HEK293 (cell line): ENCODE data around the gene NR2F1-AS1.
A peak's percentile ranks its signal among the peaks of the same experiment; 100 is the strongest.

Experiments
- CTCF ChIA-PET: fragments of 350-600 bp; formaldehyde crosslinking; extraction: SDS; loops from one replicate; lab custom pipeline; 2021; ENCODE audit warnings: antibody characterized with exemption; lab: Yijun Ruan, JAX
- POLR2A ChIA-PET: fragments of 300-600 bp; formaldehyde crosslinking; extraction: SDS; loops from one replicate; lab custom pipeline; 2020; ENCODE audit warnings: antibody characterized with exemption, inconsistent platforms; lab: Yijun Ruan, JAX
- H3K27ac ChIP-seq: fragments of 200-500 bp; sonication (Bioruptor generic); 2 replicates; pipeline ENCODE4 v1.5.1; 2014; ENCODE audit warnings: low read depth, low read length, control low read depth, inconsistent platforms; ENCODE audit errors: extremely low read depth
- H3K36me3 ChIP-seq, 2 experiments: fragments of 200-500 bp in 1 of 2; sonication (Bioruptor generic) in 1 of 2; 1 replicate in 1 of 2; 2 replicates in 1 of 2; pipeline ENCODE4 v1.5.1; 2014 to 2017; ENCODE audit warnings: inconsistent platforms in 2 of 2, low read length in 2 of 2; ENCODE audit not compliant: control insufficient read depth in 2 of 2, insufficient read depth in 1 of 2
- H3K4me1 ChIP-seq: fragments of 200-500 bp; sonication (Bioruptor generic); 2 replicates; pipeline ENCODE4 v1.5.1; 2014; ENCODE audit warnings: mild to moderate bottlenecking, low read length, inconsistent platforms; ENCODE audit not compliant: control insufficient read depth, insufficient read depth
- H3K4me3 ChIP-seq: 2 replicates; pipeline ENCODE4 v1.5.1; 2011; ENCODE audit warnings: low read depth, mild to moderate bottlenecking, control low read depth, low read length, moderate library complexity
- H3K9me3 ChIP-seq: fragments of 200-500 bp; sonication (Bioruptor generic); 2 replicates; pipeline ENCODE4 v1.5.1; 2014; ENCODE audit warnings: low read depth, low read length, inconsistent platforms; ENCODE audit not compliant: control insufficient read depth, insufficient read depth
- GLI2 ChIP-seq: fragments of 450-650 bp; formaldehyde crosslinking; IDR thresholded peaks from 2 replicates; pipeline ENCODE4; 2017; ENCODE audit warnings: missing biosample characterization, missing genetic modification characterization, low read depth, borderline replicate concordance
- GLIS2 ChIP-seq: fragments of 450-650 bp; formaldehyde crosslinking; IDR thresholded peaks from 2 replicates; pipeline ENCODE4 v1.5.1; 2016; ENCODE audit warnings: missing biosample characterization, missing genetic modification characterization
- HOXC10 ChIP-seq: sonication (generic); formaldehyde crosslinking; IDR thresholded peaks from 2 replicates; pipeline ENCODE4 v1.8.1; 2023; ENCODE audit warnings: mild to moderate bottlenecking, missing genetic modification reagents
- IKZF3 ChIP-seq: fragments of 450-650 bp; IDR thresholded peaks from 2 replicates; pipeline ENCODE4 v1.5.0; 2018; ENCODE audit warnings: missing biosample characterization, mild to moderate bottlenecking, missing genetic modification characterization, moderate library complexity
- INSM2 ChIP-seq: fragments of 450-650 bp; formaldehyde crosslinking; IDR thresholded peaks from 2 replicates; pipeline ENCODE4 v1.5.1; 2016; ENCODE audit warnings: missing biosample characterization, missing genetic modification characterization
- MEIS1 ChIP-seq: sonication (generic); formaldehyde crosslinking; IDR thresholded peaks from 2 replicates; pipeline ENCODE4 v1.8.1; 2022; ENCODE audit warnings: missing genetic modification reagents, mild to moderate bottlenecking, borderline replicate concordance
- SCRT2 ChIP-seq: fragments of 450-650 bp; formaldehyde crosslinking; IDR thresholded peaks from 2 replicates; pipeline ENCODE4 v1.5.1; 2016; ENCODE audit warnings: missing biosample characterization, missing genetic modification characterization
- SP2 ChIP-seq: fragments of 450-650 bp; formaldehyde crosslinking; IDR thresholded peaks from 2 replicates; pipeline ENCODE4 v1.5.1; 2016; ENCODE audit warnings: missing biosample characterization, missing genetic modification characterization
- ZBTB44 ChIP-seq: fragments of 450-650 bp; IDR thresholded peaks from 2 replicates; pipeline ENCODE4 v1.5.1; 2018; ENCODE audit warnings: missing biosample characterization, mild to moderate bottlenecking, missing genetic modification characterization
- ZFP69B ChIP-seq: fragments of 450-650 bp; formaldehyde crosslinking; IDR thresholded peaks from 2 replicates; pipeline ENCODE4 v1.5.1; 2016; ENCODE audit warnings: missing biosample characterization, missing genetic modification characterization
- ZIC2 ChIP-seq: fragments of 450-650 bp; formaldehyde crosslinking; IDR thresholded peaks from 2 replicates; pipeline ENCODE4 v1.5.1; 2016; ENCODE audit warnings: missing biosample characterization, missing genetic modification characterization
- ZNF112 ChIP-seq: fragments of 450-650 bp; formaldehyde crosslinking; IDR thresholded peaks from 2 replicates; pipeline ENCODE4 v1.5.0; 2017; ENCODE audit warnings: missing biosample characterization, missing genetic modification characterization
- ZNF26 ChIP-seq: fragments of 450-650 bp; formaldehyde crosslinking; IDR thresholded peaks from 2 replicates; pipeline ENCODE4 v1.5.1; 2016; ENCODE audit warnings: missing biosample characterization, missing genetic modification characterization
- ZNF341 ChIP-seq: fragments of 450-650 bp; formaldehyde crosslinking; IDR thresholded peaks from 2 replicates; pipeline ENCODE4; 2016; ENCODE audit warnings: low read depth, missing biosample characterization, missing genetic modification characterization
- ZNF558 ChIP-seq: fragments of 450-650 bp; formaldehyde crosslinking; IDR thresholded peaks from 2 replicates; pipeline ENCODE4 v1.5.1; 2016; ENCODE audit warnings: missing biosample characterization, missing genetic modification characterization
- ZNF621 ChIP-seq: fragments of 450-650 bp; formaldehyde crosslinking; IDR thresholded peaks from 2 replicates; pipeline ENCODE4 v1.5.1; 2017; ENCODE audit warnings: missing biosample characterization, missing genetic modification characterization
- ZNF626 ChIP-seq: fragments of 450-650 bp; sonication (Bioruptor Pico); formaldehyde crosslinking; IDR thresholded peaks from 2 replicates; pipeline ENCODE4 v1.5.1; 2018; ENCODE audit warnings: missing biosample characterization, missing genetic modification characterization, inconsistent platforms
- TF ChIP-seq, protein P1 (sequence below): fragments of 450-650 bp; formaldehyde crosslinking; IDR thresholded peaks from 2 replicates; pipeline ENCODE4 v1.5.1; 2017; ENCODE audit warnings: missing biosample characterization, missing genetic modification characterization
- TF ChIP-seq, protein P2 (sequence below): fragments of 450-650 bp; formaldehyde crosslinking; IDR thresholded peaks from 2 replicates; pipeline ENCODE4 v1.5.1; 2016; ENCODE audit warnings: missing biosample characterization, missing genetic modification characterization

Gene NR2F1-AS1

GRCh38 chr5:93421468-93421867 lies 159.6 kb downstream of the NR2F1-AS1 start:
- ChIA-PET POLR2A (no interaction called here), CTCF (interaction anchor here (0.7 to 1.0 kb wide), 2 partner anchors 172 to 185 kb away, joined by 3 to 6 read pairs; no protein-coding TSS in a partner anchor)
- Histone ChIP-seq H3K9me3 (no peaks in the 10 kb centered on the region), H3K36me3 (no peaks in the 10 kb centered on the region), H3K27ac (no peak overlapping the region), H3K4me3 (no peak overlapping the region), H3K4me1 (peaks cover 5% of the 10 kb centered on the region)
- TF ChIP-seq SP2 (tag by site-specific recombination): no peak
- TF ChIP-seq ZNF626: no peak
- TF ChIP-seq HOXC10 (CRISPR knock-in tag): no peak
- TF ChIP-seq GLIS2 (tag by site-specific recombination): no peak
- TF ChIP-seq ZNF558 (tag by site-specific recombination): no peak
- no peak for TF ChIP-seq ZNF341 (tag by site-specific recombination)
- TF ChIP-seq, protein P1, sequence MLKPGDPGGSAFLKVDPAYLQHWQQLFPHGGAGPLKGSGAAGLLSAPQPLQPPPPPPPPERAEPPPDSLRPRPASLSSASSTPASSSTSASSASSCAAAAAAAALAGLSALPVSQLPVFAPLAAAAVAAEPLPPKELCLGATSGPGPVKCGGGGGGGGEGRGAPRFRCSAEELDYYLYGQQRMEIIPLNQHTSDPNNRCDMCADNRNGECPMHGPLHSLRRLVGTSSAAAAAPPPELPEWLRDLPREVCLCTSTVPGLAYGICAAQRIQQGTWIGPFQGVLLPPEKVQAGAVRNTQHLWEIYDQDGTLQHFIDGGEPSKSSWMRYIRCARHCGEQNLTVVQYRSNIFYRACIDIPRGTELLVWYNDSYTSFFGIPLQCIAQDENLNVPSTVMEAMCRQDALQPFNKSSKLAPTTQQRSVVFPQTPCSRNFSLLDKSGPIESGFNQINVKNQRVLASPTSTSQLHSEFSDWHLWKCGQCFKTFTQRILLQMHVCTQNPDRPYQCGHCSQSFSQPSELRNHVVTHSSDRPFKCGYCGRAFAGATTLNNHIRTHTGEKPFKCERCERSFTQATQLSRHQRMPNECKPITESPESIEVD (tag by site-specific recombination): no peak
- TF ChIP-seq ZBTB44 (tag by site-specific recombination): no peak
- TF ChIP-seq ZIC2: no peak
- no peak for TF ChIP-seq ZNF112 (tag by site-specific recombination)
- no peak for TF ChIP-seq IKZF3

DNA sequence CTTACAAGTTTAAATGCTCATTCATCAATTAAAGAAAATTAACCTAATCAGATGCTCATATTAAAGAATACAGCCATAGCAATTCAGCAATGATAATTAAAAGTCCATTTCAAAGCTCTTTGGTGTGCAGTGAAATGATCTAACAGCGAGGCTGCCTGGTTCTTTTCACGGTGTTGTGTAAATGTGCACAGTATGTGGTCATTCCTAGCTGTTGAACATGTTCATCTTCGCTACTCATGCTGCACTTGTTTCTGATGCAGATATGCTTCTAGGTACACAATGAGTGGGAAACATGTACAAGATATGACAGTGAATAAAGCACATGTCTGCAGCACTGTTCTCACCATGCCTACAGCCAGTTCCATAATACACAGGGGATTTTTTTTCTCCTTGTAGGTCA lies 163.5 kb downstream of the NR2F1-AS1 start:
- no peaks in the 10 kb centered on the region for H3K9me3 ChIP-seq
- H3K4me3 ChIP-seq: no peak overlapping the region
- TF ChIP-seq ZFP69B (tag by site-specific recombination) (no peak), ZNF26 (tag by site-specific recombination) (no peak), ZNF621 (tag by site-specific recombination) (no peak), MEIS1 (CRISPR knock-in tag) (no peak), GLI2 (tag by site-specific recombination) (no peak), SCRT2 (tag by site-specific recombination) (peak; percentile 74; the same call in 1 of the 2 replicates), INSM2 (tag by site-specific recombination) (no peak)
- TF ChIP-seq, protein P2, sequence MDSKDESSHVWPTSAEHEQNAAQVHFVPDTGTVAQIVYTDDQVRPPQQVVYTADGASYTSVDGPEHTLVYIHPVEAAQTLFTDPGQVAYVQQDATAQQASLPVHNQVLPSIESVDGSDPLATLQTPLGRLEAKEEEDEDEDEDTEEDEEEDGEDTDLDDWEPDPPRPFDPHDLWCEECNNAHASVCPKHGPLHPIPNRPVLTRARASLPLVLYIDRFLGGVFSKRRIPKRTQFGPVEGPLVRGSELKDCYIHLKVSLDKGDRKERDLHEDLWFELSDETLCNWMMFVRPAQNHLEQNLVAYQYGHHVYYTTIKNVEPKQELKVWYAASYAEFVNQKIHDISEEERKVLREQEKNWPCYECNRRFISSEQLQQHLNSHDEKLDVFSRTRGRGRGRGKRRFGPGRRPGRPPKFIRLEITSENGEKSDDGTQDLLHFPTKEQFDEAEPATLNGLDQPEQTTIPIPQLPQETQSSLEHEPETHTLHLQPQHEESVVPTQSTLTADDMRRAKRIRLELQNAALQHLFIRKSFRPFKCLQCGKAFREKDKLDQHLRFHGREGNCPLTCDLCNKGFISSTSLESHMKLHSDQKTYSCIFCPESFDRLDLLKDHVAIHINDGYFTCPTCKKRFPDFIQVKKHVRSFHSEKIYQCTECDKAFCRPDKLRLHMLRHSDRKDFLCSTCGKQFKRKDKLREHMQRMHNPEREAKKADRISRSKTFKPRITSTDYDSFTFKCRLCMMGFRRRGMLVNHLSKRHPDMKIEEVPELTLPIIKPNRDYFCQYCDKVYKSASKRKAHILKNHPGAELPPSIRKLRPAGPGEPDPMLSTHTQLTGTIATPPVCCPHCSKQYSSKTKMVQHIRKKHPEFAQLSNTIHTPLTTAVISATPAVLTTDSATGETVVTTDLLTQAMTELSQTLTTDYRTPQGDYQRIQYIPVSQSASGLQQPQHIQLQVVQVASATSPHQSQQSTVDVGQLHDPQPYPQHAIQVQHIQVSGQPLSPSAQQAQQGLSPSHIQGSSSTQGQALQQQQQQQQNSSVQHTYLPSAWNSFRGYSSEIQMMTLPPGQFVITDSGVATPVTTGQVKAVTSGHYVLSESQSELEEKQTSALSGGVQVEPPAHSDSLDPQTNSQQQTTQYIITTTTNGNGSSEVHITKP (tag by site-specific recombination): no peak
- H3K36me3 ChIP-seq: no peaks in the 10 kb centered on the region
- CTCF ChIA-PET: no interaction called here
- POLR2A ChIA-PET: no interaction called here
- H3K27ac ChIP-seq: no peak overlapping the region
- H3K4me1 ChIP-seq: no peaks in the 10 kb centered on the region; the same call in 1 of the 2 replicates
